Naive thymus-derived CD8-positive, alpha-beta T cell (primary cell): ENCODE data around the gene LSP1. TPM values are rescaled to one million over a fixed set of nuclear protein-coding genes. Genes with fewer than 3 reads are reported as not detected.
"Not testable (repeated sequence)": the region's sequence is repeated elsewhere in the genome, so short reads cannot be mapped to it uniquely, and the experiment has no call there.

Source experiments
- ATAC-seq, 2 donors: fragments of 150-1000 bp; cut with Tn5 transposase in 1 of 2; sonication (Bioruptor Pico), chemical (Tn5 transposase) in 1 of 2; 1 replicate in 1 of 2; 2 replicates in 1 of 2; pipeline ENCODE4 v1.10.0; 2021; ENCODE audit warnings: mild to moderate bottlenecking in 2 of 2, moderate library complexity in 2 of 2
- POLR2A ChIA-PET: fragments of 350-600 bp; sonication (Branson Sonifier 250); formaldehyde crosslinking; loops from one replicate; lab custom pipeline; 2021; ENCODE audit warnings: antibody characterized with exemption; lab: Charles Lee
- DNase-seq, 10 donors: peaks; one replicate each; pipeline versions ENCODE4 v3.0.0 to v3.0.0-alpha.2; 2020 to 2022
- H3K27ac Mint-ChIP-seq, 10 donors: one replicate each; pipeline ENCODE4 v1.8.0; 2020 to 2022; ENCODE audit warnings: mild to moderate bottlenecking in 10 of 10, mixed read lengths in 10 of 10, moderate library complexity in 4 of 10, inconsistent platforms in 1 of 10
- H3K27me3 Mint-ChIP-seq, 5 donors: one replicate each; pipeline ENCODE4 v1.8.0; 2021 to 2022; ENCODE audit warnings: mixed read lengths in 5 of 5
- H3K36me3 Mint-ChIP-seq, 3 donors: one replicate each; pipeline ENCODE4 v1.8.0; 2020 to 2022; ENCODE audit warnings: mixed read lengths in 3 of 3, mild to moderate bottlenecking in 2 of 3, inconsistent platforms in 1 of 3
- H3K4me1 Mint-ChIP-seq, 4 donors: one replicate each; pipeline ENCODE4 v1.8.0; 2021 to 2022; ENCODE audit warnings: mixed read lengths in 4 of 4
- H3K4me3 Mint-ChIP-seq, 10 donors: one replicate each; pipeline ENCODE4 v1.8.0; 2020 to 2022; ENCODE audit warnings: mild to moderate bottlenecking in 10 of 10, mixed read lengths in 10 of 10, moderate library complexity in 6 of 10, inconsistent platforms in 1 of 10
- H3K9me3 Mint-ChIP-seq, 9 donors: one replicate each; pipeline ENCODE4 v1.8.0; 2020 to 2022; ENCODE audit warnings: mixed read lengths in 9 of 9, mild to moderate bottlenecking in 3 of 9, inconsistent platforms in 1 of 9, moderate library complexity in 1 of 9
- microRNA-seq: library from miRNA; unstranded; fragments of <30 nt; microRNA quantifications from one replicate; pipeline ENCODE4 v1.2.0, GENCODE V29; 2022; ENCODE audit warnings: borderline microRNAs expressed
- polyA plus RNA-seq, 3 donors: library from polyadenylated mRNA; unstranded; fragments of 300-500 nt; fragmentation: Illumina TruSeq; gene quantifications; one replicate each; pipeline ENCODE4 v1.2.3, GENCODE V29; 2021
- total RNA-seq, 8 experiments: library from RNA in 2 of 8; stranded (reverse) in 2 of 8; gene quantifications; one replicate each; pipeline ENCODE4 v1.2.3 and lab custom pipeline; 2021 to 2026

LSP1 gene
- total and polyA plus RNA-seq, 5 experiments from 2014 or later, result 287 to 438 (median 326) TPM

GRCh38 chr11:1936072-1936780 is 83.3 kb downstream of the LSP1 start:
- ATAC-seq, result no peak
- POLR2A ChIA-PET, result interaction anchor here (0.6 to 1.5 kb wide), 2 partner anchors 13 to 23 kb away, joined by 3 read pairs; no protein-coding TSS in a partner anchor
- peak in 1 of 10 donors; percentile 52 for DNase-seq
- Mint-ChIP-seq H3K4me3 (no peak overlapping the region), H3K27me3 (peaks cover 0 to 7% (median 5%) of the 10 kb centered on the region in 5 donors), H3K36me3 (no peaks in the 10 kb centered on the region), H3K27ac (no peak overlapping the region), H3K9me3 (no peaks in the 10 kb centered on the region), H3K4me1 (peaks cover 7 to 11% (median 9%) of the 10 kb centered on the region in 4 donors)

DNA sequence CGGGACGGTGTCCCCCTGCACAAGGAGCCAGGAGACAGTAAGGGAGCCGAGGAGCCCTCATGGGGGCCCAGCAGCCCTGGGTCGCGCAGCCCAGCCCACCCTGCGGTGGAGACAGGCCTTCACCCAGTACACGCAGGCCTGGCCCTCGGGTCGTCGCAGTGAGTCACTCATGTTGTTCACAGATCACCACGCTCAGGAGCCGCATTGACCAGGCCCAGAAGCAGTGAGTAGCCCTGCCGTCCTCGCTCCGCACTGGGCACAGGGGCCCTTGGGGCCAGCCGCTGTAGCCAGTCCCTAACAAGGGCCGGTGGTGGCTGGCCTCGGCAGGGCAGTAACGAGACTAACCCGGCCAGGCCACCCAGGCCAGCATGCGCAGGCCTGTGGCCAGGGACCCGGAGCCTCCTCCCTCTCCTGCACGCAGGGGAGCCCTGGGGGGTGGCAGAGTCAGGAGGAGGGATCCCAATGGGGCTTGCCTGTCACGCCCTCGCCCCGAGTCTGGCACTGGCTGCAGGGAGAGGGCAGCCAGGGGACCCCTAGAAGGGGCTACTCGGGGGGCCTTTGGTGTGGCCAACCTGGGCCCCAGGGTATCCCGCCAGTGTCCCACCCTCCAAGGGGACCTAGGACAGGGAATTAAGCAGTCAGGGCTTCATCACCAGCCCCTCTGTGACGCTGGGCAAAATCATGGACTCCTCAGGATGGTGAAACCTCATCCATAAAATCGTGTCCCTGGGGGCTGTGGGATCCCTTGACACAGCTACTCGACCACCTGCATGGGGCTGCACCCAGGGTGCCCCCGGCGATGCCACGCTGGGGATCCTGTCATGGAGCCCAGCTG is 84.1 kb downstream of the LSP1 start:
- Mint-ChIP-seq H3K4me3 (no peak overlapping the region), H3K27ac (no peak overlapping the region), H3K9me3 (no peaks in the 10 kb centered on the region), H3K4me1 (peaks cover 5 to 12% (median 9%) of the 10 kb centered on the region in 4 donors), H3K36me3 (no peaks in the 10 kb centered on the region), H3K27me3 (peaks cover 0 to 7% (median 4%) of the 10 kb centered on the region in 5 donors)
- POLR2A ChIA-PET, result interaction anchor here (1.0 to 1.5 kb wide), 3 partner anchors 24 to 85 kb away, joined by 3 to 5 read pairs (median 3); partner anchors contain the start of gene LSP1
- DNase-seq (peak in 3 of 10 donors; percentile 0 to 63 (median 0)), ATAC-seq (no peak)

DNA sequence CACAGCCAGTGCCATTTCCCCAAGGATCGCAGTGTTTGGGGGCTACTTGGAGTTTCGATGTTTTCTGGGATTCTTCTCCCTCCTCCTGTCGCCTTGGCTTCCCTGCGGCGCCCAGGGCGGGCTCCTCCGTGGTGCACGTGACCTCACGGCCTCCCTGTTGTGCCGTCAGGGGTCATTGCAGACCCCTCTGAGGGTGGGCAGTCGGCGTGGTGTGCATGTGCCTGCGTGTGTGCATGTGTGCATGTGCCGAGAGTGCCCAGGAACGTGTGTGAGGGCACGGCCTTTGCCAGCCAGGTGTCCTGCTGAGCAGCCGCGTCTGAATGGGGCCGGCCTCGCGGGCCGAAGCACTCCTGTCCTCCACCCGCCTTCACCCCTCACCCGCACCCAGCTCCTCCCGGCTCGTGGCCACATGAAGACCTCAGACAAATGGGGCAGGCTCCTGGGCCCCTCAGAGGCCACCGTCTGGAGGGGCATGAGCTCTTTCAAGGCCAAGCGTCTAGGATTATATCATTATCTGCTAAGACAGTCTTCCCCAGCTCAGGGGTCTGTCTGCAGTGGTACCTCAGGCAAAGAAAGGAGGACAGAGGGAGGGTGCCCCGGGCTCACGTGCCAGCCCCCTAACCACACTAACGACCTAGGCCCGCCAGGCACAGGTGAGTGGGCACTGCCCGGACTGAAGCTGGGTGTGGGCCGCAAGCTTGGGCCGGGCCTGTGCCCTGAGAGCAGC is 84.9 kb downstream of the LSP1 start:
- peaks cover 5 to 12% (median 9%) of the 10 kb centered on the region in 4 donors for H3K4me1 Mint-ChIP-seq
- no peaks in the 10 kb centered on the region for H3K9me3 Mint-ChIP-seq
- peak in 3 of 10 donors; percentile 0 to 47 (median 0) for DNase-seq
- ATAC-seq, result no peak
- POLR2A ChIA-PET, result interaction anchor here (1.0 to 1.5 kb wide), 2 partner anchors 24 to 85 kb away, joined by 3 to 5 read pairs; partner anchors contain the start of gene LSP1
- no peak overlapping the region for H3K4me3 Mint-ChIP-seq
- peaks cover 0 to 7% (median 4%) of the 10 kb centered on the region in 5 donors for H3K27me3 Mint-ChIP-seq
- H3K27ac Mint-ChIP-seq, result no peak overlapping the region
- H3K36me3 Mint-ChIP-seq, result no peaks in the 10 kb centered on the region

- peak in 3 of 10 donors; percentile 0 to 42 (median 3) for DNase-seq
- Mint-ChIP-seq H3K4me1 (peaks cover 5 to 10% (median 8%) of the 10 kb centered on the region in 4 donors), H3K27ac (peak overlapping the region in 1 of 10 donors; percentile 77), H3K9me3 (no peaks in the 10 kb centered on the region), H3K4me3 (peak overlapping the region in 2 of 10 donors; percentile 76 to 78), H3K36me3 (no peaks in the 10 kb centered on the region), H3K27me3 (peaks cover 0 to 5% (median 0%) of the 10 kb centered on the region in 5 donors)
- POLR2A ChIA-PET, result interaction anchor here (1.0 to 1.5 kb wide), 2 partner anchors 25 to 86 kb away, joined by 3 to 5 read pairs; partner anchors contain the start of gene LSP1
- ATAC-seq, result peak in 1 of 2 donors; percentile 10
Measured at GRCh38 chr11:1938343-1939005, 85.6 kb downstream of the LSP1 start.

DNA sequence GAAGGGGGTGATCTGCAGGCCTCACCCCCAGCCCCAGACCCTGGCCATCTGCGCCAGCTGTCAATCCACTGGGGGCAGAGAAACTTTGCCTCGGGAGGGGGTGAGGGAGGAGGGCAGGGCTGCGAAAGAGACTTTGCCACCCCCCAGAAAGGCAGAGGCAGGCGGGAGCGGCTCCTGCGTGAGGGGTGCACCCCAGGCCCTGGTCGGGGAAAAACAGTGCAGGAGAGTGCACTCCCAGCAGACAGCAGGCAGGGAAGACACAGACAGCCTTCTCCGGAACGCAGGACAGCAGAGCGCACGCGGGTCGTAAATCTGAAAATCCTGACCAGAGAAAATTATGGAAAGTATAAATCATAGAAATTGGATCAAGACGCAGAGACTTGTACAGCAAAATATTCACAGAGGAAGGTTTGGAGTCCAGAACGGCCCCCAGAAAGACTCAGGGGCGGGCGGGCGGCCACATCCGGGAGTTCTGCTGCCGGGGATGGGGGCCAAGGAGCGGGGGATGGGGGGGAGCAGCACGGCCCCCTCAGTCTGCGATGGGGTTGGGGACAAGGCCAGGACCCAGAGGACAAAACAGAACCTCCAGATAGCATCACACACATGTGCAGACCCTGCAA is 86.2 kb downstream of the LSP1 start:
- H3K27ac Mint-ChIP-seq, result peak overlapping the region in 5 of 10 donors; percentile 37 to 77 (median 46)
- POLR2A ChIA-PET, result no interaction called here
- H3K4me1 Mint-ChIP-seq, result peaks cover 5 to 10% (median 8%) of the 10 kb centered on the region in 4 donors
- H3K4me3 Mint-ChIP-seq, result peak overlapping the region in 9 of 10 donors; percentile 62 to 78 (median 68)
- H3K27me3 Mint-ChIP-seq, result peaks cover 0 to 5% (median 0%) of the 10 kb centered on the region in 5 donors
- no peaks in the 10 kb centered on the region for H3K9me3 Mint-ChIP-seq
- H3K36me3 Mint-ChIP-seq, result no peaks in the 10 kb centered on the region
- ATAC-seq (peak; percentile 65 to 77), DNase-seq (peak in 5 of 10 donors; percentile 3 to 63 (median 20))

DNA sequence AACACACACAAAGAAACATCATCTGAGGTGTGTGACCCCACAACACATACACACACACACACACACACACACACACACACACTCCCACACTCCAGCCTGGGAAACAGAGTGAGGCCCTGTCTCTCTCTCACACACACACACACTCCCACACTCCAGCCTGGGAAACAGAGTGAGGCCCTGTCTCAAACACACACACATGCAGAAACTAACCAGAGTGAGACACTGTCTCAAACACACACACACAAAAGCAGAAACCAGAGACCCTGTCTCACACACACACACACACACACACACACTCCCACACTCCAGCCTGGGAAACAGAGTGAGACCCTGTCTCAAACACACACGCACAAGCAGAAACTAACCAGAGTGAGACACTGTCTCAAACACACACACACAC is 86.9 kb downstream of the LSP1 start:
- H3K36me3 Mint-ChIP-seq, ATAC-seq, H3K27me3 Mint-ChIP-seq, H3K4me3 Mint-ChIP-seq, H3K9me3 Mint-ChIP-seq, DNase-seq, POLR2A ChIA-PET: not testable (repeated sequence)
- peaks cover 5 to 10% (median 8%) of the 10 kb centered on the region in 4 donors for H3K4me1 Mint-ChIP-seq
- peak overlapping the region in 2 of 10 donors; percentile 57 to 77 for H3K27ac Mint-ChIP-seq

Small RNAs within 50 kb of the gene (microRNA-seq; reads per million reads assigned to microRNA genes)
- not detected for gene MIR4298
- gene MIR7847, result not detected

Other genes starting within 250 kb of the LSP1 start
- gene KRTAP5-3, start 244.6 kb upstream of the LSP1 start, total RNA-seq, result not detected
- not detected for gene KRTAP5-3, start 244.6 kb upstream of the LSP1 start, polyA plus RNA-seq
- not detected for gene KRTAP5-4, start 230.9 kb upstream of the LSP1 start, total RNA-seq
- not detected for gene KRTAP5-4, start 230.9 kb upstream of the LSP1 start, polyA plus RNA-seq
- not detected for gene KRTAP5-5, start 223.3 kb upstream of the LSP1 start, total RNA-seq
- not detected for gene KRTAP5-5, start 223.3 kb upstream of the LSP1 start, polyA plus RNA-seq
- gene KRTAP5-6, start 155.9 kb upstream of the LSP1 start, total RNA-seq, result not detected
- not detected for gene KRTAP5-6, start 155.9 kb upstream of the LSP1 start, polyA plus RNA-seq
- 1 to 10 TPM; 2.0 to 4.3 TPM for gene IFITM10, start 102.5 kb upstream of the LSP1 start, total RNA-seq
- gene IFITM10, start 102.5 kb upstream of the LSP1 start, polyA plus RNA-seq, result under 1 TPM in 1 of 3 donors, not detected in 2; 0.16 TPM
- 100 to 1,000 TPM; 134 to 142 TPM for gene CTSD, start 89.2 kb upstream of the LSP1 start, total RNA-seq
- gene CTSD, start 89.2 kb upstream of the LSP1 start, polyA plus RNA-seq, result 100 to 1,000 TPM; 163 to 203 (median 176) TPM
- not detected for gene SYT8, start 18.1 kb upstream of the LSP1 start, total RNA-seq
- not detected for gene SYT8, start 18.1 kb upstream of the LSP1 start, polyA plus RNA-seq
- gene TNNI2, start 14.1 kb upstream of the LSP1 start, total RNA-seq, result not detected
- not detected for gene TNNI2, start 14.1 kb upstream of the LSP1 start, polyA plus RNA-seq
- gene PRR33, start 38.8 kb downstream of the LSP1 start, total RNA-seq, result not detected
- gene PRR33, start 38.8 kb downstream of the LSP1 start, polyA plus RNA-seq, result under 1 TPM; 0.06 to 0.15 (median 0.08) TPM
- gene TNNT3, start 66.6 kb downstream of the LSP1 start, total RNA-seq, result 10 to 100 TPM; 28.0 to 29.7 TPM
- under 1 TPM in 1 of 3 donors, not detected in 2; 0.39 TPM for gene TNNT3, start 66.6 kb downstream of the LSP1 start, polyA plus RNA-seq
- 10 to 100 TPM; 49.0 to 50.7 TPM for gene MRPL23, start 94.2 kb downstream of the LSP1 start, total RNA-seq
- gene MRPL23, start 94.2 kb downstream of the LSP1 start, polyA plus RNA-seq, result 10 to 100 TPM; 22.3 to 48.8 (median 29.3) TPM
- gene H19, start 144.8 kb downstream of the LSP1 start, total RNA-seq, result not detected
- not detected for gene H19, start 144.8 kb downstream of the LSP1 start, polyA plus RNA-seq